GM21526 (cell line): ENCODE data around the gene CCNJ.
"Not testable (repeated sequence)": the region's sequence is repeated elsewhere in the genome, so short reads cannot be mapped to it uniquely, and the experiment has no call there.

ENCODE experiments used
- ATAC-seq: cut with Tn5 transposase; IDR thresholded peaks from one replicate; pipeline ENCODE4 v1.9.1; 2021; ENCODE audit warnings: moderate library complexity; ENCODE audit not compliant: unreplicated experiment, low FRiP score

The CCNJ gene, protein sequence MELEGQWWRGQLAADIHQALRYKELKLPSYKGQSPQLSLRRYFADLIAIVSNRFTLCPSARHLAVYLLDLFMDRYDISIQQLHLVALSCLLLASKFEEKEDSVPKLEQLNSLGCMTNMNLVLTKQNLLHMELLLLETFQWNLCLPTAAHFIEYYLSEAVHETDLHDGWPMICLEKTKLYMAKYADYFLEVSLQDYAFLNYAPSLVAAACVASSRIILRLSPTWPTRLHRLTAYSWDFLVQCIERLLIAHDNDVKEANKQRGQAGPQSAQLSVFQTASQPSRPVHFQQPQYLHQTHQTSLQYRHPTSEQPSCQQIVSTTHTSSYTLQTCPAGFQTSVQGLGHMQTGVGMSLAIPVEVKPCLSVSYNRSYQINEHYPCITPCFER

GRCh38 chr10:96043033-96043892 is at the start of gene CCNJ:
TSS of gene CCNJ (plus strand) at chr10:96043583. CDS start at chr10:96044394, 811 bp downstream.
- peak; percentile 82 for ATAC-seq

DNA sequence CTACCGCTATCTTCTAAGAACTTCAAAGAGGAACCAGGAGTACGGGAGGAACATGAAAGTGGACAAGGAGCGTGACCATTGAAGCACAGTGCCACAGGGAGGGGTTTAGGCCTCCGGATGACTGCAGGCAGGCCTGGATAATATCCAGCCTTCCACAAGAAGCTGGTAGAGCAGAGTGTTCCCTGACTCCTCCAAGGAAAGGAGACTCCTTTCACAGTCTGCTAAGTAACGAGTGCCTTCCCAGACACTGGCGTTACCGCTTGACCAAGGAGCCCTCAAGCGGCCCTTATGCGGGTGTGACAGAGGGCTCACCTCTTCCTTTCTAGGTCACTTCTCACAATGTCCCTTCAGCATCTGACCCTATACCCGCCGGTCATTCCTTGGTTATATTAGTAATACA is 49.0 kb upstream of the CCNJ start:
- ATAC-seq: not testable (repeated sequence)

DNA sequence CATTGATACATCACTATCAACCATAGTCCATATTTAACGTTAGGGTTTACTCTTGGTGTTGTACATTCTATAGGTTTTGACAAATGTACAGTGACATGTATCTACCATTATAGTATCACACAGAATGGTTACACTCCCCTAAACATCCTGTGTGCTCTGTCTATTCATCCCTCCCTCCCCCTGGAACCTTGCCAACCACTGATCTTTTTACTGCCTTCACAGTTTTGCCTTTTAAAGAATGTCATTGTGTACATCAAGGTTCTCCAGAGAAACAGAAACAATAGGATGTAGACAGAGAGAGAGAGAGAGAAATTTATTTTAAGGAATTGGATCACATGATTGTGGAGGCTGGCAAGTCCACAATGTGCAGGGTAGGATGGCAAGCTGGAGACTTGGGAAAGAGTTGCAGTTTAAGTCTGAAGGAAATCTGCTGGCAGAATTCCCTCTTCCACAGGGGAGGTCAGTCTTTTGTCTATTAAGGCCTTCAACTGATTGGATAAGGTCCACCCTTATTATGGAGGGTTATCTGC is 45.1 kb upstream of the CCNJ start:
- ATAC-seq: no peak

DNA sequence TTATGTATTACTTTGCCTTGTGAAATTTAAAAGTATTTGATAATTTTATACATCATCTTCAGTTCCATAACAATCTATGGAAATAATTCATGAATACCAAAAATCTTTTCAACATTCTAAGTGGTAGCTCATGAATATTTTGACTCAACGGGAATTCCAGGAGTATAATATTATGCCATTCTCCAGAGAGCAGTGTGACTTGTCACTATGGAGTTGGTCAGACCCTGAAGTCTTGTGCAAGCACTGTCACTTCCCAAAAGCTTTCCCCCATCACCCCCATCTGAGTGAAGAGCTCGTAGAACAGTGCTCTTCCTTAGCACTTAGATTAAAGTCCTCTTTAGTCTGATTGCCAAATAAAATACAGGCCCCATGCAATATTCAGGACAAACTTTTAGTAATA is 29.4 kb upstream of the CCNJ start:
- ATAC-seq: no peak

- ATAC-seq: no peak
These were observed 28.8 kb upstream of the CCNJ start for GRCh38 chr10:96014473-96015102.

DNA sequence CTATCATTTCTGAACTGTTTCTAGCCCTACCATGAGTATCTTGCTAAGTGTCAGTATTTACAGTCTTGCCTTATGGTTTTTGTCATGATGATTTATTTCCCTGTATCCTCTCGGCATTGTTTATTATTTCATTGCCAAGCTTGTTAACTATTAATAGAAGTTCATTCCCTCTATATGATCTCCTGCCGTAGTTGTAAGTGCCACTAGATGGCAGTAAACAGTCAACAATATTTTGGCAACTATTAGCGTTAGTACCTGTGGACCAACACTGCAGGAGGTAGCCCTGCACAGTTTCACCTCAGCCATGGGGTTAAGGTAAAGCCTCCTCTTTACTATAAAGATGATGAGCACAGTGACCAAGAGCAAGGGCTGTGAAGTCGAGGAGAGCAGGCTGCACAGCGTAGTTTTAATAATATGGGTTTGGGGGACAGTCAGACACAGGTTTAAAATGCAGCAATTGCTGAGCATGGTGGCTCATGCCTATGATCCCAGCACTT is 26.1 kb upstream of the CCNJ start:
- peak; percentile 66 for ATAC-seq

- ATAC-seq: no peak
These were observed 22.1 kb upstream of the CCNJ start for GRCh38 chr10:96021332-96021731.

DNA sequence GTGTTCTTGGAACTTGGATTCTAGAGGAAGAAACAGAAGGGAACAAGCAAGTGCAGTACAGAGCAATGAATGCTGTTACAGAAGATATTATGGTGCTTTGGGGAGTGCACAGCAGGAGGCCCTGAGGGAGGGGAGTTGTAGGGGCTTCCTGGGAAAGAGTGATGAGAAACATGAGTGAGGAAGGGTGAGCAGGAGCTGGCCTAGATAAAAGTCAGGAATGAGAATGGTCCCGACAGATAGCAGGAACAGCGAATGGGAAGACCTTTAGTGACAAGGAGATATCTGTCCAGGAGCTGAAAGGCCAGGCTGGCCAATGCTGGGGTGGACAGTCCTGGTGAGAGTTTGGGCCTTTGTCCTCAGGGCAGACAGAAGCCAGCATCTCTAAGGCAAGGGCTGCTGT is 20.6 kb upstream of the CCNJ start:
- no peak for ATAC-seq

- no peak for ATAC-seq
These were observed 20.2 kb upstream of the CCNJ start for GRCh38 chr10:96023168-96023567.

- peak; percentile 68 for ATAC-seq
These were observed 17.8 kb upstream of the CCNJ start for GRCh38 chr10:96025566-96025965.

DNA sequence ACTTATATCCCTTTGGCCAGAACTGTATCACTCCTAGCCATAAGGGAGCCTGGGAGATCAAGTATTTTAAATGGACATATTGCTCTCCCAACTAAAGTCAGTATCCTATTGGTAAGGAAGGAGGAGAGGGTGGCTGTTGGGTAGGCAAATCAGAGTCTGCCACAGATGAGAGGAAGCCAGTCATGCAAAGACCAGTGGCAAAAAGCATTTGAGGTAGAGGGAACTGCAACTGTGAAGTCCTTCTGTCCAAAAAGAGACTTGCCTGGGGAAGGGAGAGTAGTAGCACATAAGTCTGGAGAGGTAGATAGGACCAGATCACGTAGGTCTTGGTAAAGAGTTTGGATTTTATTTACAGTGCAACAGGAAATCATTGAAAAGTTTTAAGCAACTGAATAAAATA is 8.8 kb upstream of the CCNJ start:
- no peak for ATAC-seq

GRCh38 chr10:96038476-96039387 is 4.7 kb upstream of the CCNJ start:
- ATAC-seq: no peak

GRCh38 chr10:96041146-96041545 is 2.2 kb upstream of the CCNJ start:
- ATAC-seq: no peak

- peak; percentile 45 for ATAC-seq
These were observed 721 bp downstream of the CCNJ start for GRCh38 chr10:96043893-96044715.

DNA sequence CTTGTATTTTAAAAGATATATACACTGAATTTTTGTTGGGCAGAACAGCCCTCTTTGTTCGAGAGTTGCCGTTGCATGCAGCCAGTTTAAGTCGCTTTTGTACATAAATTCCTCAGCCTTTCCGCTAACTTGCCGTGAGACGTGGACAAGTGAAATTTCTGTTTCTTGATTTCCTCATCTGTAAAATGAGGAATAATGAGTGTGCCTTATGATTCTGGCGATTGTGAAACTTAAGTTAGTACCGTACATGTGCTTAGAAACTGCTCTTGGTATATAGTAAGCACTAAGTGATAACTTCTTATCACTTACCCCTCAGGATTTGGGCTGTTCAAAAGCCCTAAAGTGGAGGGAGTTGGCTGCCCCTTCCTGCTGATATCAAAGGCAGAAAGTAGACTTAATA is 1.4 kb downstream of the CCNJ start:
- no peak for ATAC-seq

DNA sequence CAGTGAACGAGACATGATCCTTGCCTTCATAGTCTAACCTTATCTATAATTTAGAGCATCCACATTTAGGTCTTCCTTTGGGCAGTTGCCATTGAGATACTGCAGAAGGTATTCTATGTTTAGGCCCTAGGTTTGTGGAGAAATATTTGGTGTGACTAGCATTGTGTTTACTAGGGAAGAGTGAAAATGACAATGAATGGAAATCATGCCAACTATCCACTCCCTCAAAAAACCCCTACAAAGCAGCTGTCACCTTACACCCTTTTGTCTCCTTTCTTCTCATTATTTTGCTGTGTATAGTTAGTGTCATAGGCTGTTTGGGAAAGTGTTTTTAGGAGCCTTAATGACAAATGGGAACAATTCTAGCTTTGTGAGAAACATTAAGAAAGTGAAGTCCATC is 3.2 kb downstream of the CCNJ start:
- ATAC-seq: no peak

- ATAC-seq: no peak
These were observed 3.7 kb downstream of the CCNJ start for GRCh38 chr10:96047004-96047649.

GRCh38 chr10:96047925-96048324 is 4.5 kb downstream of the CCNJ start:
- not testable (repeated sequence) for ATAC-seq
